Right lung (tissue), 10 donors: Measurements from ENCODE around the gene NBPF15. TPM values are rescaled to one million over a fixed set of nuclear protein-coding genes. Genes with fewer than 3 reads are reported as not detected.
A peak's percentile ranks its signal among the peaks of the same experiment; 100 is the strongest.
"Not testable (repeated sequence)": the region's sequence is repeated elsewhere in the genome, so short reads cannot be mapped to it uniquely, and the experiment has no call there.

Experiments used
- DNase-seq, 2 donors: peaks; one replicate each; pipeline ENCODE4 v3.0.0-alpha.2; 2013
- long read RNA-seq, 8 donors: transcript quantifications; one replicate each; lab custom pipeline, GENCODE V29; 2026
- polyA plus RNA-seq, 5 donors: library from polyadenylated mRNA; unstranded; fragments of 120-200 nt; gene quantifications; one replicate each; pipeline versions ENCODE4 v1.2.1 to v1.2.3, GENCODE V29; 2013; ENCODE audit warnings: inconsistent platforms in 1 of 5, low replicate concordance in 1 of 5; ENCODE audit not compliant: insufficient read length in 5 of 5, insufficient read depth in 1 of 5

The NBPF15 gene
- 100 to 1,000 TPM in 2 of 5 donors, 10 to 100 TPM in 3; 71.6 to 111 (median 88.5) TPM for polyA plus RNA-seq
- long read RNA-seq, donor 1, partial matches to known transcripts: 10 of 11 reads
- long read RNA-seq, donor 1, other reads (novel, unspliced or antisense): 0 of 11 reads
- long read RNA-seq, donor 2: 0 reads
- long read RNA-seq, donor 3, partial matches to known transcripts: 0 of 2 reads
- long read RNA-seq, donor 3, other reads (novel, unspliced or antisense): 0 of 2 reads
- long read RNA-seq, donor 4: 0 reads
- long read RNA-seq, donor 5: 0 reads
- long read RNA-seq, donor 6, partial matches to known transcripts: 0 of 1 reads
- long read RNA-seq, donor 6, other reads (novel, unspliced or antisense): 0 of 1 reads
- long read RNA-seq, donor 7, partial matches to known transcripts: 0 of 1 reads
- long read RNA-seq, donor 7, other reads (novel, unspliced or antisense): 0 of 1 reads
- long read RNA-seq, donor 8, full-length matches to known transcripts: 1 of 1 reads
- long read RNA-seq, donor 8, partial matches to known transcripts: 0 of 1 reads
- long read RNA-seq, donor 8, other reads (novel, unspliced or antisense): 0 of 1 reads

GRCh38 chr1:144461136-144461759 is at the start of gene NBPF15:
NBPF15 (minus strand) TSS chr1:144461669; CDS start chr1:144440003, 21,666 bp downstream.
- peak; percentile 52 to 65 for DNase-seq

DNA sequence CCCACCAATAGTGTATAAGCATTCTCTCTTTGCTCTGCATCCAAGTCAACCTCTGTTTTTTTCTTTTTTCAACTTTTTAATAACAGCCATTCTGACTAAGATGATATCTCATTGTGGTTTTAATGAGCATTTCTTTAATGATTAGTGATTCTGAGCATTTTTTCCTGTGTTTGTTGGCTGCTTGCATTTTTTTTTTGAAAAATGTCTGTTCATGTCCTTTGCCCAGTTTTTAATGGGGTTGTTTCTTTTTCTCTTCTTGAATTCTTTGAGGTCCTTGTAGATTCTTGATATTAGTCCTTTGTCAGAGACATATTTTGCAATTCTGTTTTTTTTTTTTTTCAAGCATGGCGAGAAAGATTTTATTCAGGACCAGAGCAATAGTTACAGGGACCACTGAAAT is 35.0 kb upstream of the NBPF15 start:
- not testable (repeated sequence) for DNase-seq

DNA sequence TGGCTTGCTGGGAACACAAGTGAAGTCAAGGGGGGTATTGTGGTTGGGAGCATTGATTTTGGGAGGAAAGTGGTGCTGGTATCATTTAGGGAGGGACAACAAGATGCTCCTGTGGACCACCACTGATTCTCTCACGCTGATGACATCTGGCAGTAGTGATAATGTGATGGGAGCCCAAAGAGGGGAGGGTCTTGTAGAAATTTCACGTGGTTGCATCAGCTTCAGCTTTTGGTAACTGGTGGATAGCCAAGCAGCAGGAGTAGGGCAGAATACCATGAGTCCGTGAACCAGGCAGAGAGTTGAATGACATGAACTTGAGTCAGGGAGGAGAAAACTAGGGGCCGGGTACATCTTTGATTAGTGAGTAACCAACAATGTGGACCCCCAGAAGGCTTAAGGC is 32.7 kb upstream of the NBPF15 start:
- DNase-seq: not testable (repeated sequence)

- not testable (repeated sequence) for DNase-seq
Observed at GRCh38 chr1:144490394-144490793, 28.9 kb upstream of the NBPF15 start.

DNA sequence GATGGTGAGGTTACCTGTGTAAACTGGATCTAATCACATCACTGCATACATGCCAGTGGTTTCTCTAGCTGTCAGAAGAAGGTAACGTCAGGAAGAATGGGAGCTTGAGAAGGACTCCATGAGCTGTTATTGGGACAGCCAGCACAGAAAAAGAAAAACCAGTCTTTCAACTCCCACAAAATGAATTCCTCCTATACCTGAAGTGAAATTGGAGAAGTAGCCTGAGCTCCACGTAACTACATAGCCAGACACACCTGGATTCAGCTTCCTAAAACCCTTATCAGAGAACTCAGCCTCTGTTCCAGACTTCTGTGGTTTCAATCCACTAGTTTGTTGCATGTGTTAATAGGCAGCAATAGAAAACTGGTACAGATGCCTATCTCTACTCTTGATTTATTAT is 25.5 kb upstream of the NBPF15 start:
- peak; percentile 12 to 23 for DNase-seq

- not testable (repeated sequence) for DNase-seq
Observed at GRCh38 chr1:144485048-144485993, 23.9 kb upstream of the NBPF15 start.

DNA sequence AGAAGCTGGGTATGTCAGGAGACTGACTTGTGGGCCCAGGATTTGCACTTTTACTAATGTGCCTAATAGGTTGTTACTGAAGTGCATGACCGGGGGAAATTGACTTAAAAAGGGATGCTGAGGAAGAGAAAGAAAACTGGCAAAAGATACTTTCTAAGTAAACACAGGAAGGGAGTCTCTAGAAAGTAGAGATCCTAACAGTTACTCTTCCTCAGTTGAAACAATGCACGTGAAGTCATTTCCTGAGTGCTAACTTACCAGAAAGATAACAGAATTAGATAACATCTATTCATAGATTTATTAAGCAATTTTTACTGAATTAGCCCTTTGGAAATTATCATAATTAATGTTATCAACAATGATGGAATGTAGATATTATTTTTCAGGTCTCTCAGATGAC is 12.4 kb upstream of the NBPF15 start:
- not testable (repeated sequence) for DNase-seq

GRCh38 chr1:144471434-144471833 is 10.0 kb upstream of the NBPF15 start:
- DNase-seq: not testable (repeated sequence)

DNA sequence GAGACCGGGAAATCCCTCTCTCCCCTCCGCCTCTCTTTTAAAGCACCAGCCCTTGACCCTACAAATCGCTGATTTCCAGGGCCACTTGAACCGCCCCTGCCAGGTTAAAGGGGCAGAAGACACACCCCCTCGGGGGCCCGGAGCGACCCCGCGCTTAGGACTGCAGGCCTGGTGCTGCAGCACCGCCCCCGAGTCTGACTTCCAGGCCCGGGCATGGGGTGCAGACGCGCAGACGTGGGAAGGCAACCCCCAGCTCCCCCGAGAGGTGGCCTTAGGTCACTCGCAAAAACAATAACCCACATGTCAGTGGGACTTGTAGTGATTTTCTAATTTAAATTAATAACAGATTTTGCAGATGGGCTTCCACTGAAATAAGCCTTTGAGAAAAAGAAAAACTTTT is 309 bp upstream of the NBPF15 start:
- DNase-seq: not testable (repeated sequence)

DNA sequence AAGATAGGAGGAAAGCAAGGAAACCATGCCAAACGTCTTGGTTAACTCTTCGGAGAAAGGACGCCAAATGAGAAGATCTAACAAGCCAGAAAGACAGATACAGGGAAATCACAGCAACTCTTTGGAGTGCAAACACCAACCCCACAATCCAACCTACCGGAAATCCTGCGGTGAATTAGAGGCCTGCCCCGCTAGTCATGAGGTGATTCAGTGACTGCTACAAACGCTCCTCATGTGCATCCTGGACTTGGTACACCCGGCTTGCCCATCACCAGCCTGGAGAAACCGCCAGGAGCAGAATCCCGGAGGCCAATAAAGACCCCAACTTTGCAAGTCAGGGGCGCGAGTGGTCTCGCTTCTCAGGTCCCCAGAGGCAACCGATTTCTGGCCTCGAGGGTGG is 783 bp downstream of the NBPF15 start:
- not testable (repeated sequence) for DNase-seq

- DNase-seq: not testable (repeated sequence)
Observed at GRCh38 chr1:144442402-144442801, 19.1 kb downstream of the NBPF15 start.

DNA sequence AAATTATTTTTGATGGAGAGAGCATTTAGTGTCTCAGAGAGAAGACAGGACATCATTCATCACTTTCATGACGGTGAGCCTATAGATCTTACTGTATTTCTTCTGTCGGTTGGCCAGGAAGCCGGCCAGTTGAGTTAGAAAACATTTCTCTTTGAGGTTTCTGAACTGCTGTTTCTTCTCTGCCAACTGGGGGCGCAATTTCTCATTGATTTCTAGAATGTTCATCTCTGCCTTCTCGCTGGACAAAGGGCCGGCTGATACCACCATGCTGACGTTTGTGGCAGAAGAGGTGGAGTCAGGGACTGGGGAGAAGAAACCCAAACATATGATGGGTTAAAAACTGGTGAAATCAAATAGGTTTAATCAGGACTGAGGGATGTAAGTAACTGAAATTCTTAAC is 21.7 kb downstream of the NBPF15 start:
- not testable (repeated sequence) for DNase-seq

- DNase-seq: peak; percentile 15 to 25
Observed at GRCh38 chr1:144418891-144419694, 42.4 kb downstream of the NBPF15 start.

DNA sequence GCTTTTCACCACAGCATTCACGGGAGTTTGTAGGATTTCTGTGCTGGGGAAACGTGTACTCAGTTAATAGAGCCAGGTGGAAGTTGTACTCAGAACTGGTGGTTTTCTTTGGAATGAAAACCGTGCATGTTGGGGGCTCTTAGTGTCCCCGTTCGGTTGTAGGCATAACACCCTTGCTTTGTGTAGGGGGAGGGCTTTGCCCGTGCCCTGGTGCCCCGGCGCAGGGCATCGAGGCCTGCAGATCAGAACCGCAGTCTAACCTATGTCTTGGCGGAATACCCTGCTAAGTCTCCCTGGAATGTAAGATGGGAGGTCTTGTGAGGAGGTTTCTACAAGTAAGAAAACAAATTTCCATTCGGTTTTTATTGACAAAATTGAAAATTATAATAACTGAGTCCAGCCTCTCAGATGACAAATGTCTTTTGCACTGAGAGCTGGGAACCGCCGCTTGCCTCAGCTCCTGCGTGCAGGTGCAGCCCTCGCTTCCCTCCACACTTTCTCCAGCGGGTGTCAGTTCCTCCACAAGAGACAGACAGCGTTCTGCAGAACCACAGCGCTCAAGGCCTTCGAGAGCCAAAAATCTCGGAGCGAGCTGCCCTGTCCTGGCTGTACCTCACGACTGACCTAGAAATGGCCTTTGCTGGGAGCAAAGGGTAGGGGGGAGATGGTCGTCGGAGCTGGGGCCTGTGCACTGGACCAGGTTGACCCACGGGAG is 47.9 kb downstream of the NBPF15 start:
- not testable (repeated sequence) for DNase-seq

- peak; percentile 83 to 87 for DNase-seq
Observed at GRCh38 chr1:144412491-144413403, 48.7 kb downstream of the NBPF15 start.

DNA sequence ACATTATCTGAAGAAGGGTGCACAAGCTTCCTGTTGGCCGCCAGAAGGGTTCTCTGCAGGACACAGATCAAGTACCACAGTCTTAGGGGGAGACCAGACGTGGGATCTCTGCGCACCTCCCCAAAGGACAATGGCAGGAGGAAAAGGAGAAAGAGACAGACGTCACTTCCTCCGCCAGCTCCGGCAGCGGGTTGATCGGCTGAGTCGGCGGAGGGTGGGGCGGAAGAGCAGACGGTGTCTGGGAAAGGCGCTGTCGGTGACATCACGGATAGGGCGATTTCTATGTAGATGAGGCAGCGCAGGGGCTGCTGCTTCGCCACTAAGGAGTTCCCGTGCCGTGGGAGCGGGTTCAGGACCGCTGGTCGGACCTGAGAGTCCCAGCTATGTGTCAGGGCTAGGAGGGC is 49.4 kb downstream of the NBPF15 start:
- DNase-seq: peak; percentile 57 to 69

DNA sequence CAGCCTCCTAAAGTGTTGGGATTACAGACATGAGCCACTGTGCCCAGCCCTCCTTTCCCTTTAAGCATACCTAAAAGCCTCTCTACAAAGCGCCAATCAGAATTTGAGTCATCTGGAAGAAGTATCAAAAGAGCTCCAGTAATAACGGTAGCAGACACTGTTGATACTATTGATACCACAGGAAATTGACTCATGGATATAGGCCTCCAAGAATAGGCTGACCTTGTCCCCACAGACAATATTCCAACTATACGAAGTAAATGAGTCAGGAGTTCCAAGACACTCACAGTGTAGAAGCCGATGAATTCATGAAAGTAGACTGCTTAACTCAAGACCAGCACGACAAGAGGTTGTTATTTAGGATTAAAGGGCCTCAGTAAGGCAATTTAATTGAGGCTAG is 58.7 kb downstream of the NBPF15 start:
- DNase-seq: not testable (repeated sequence)

- not testable (repeated sequence) for DNase-seq
Observed at GRCh38 chr1:144371651-144372050, 89.8 kb downstream of the NBPF15 start.
